Lung (tissue), 16 donors: ENCODE results near the gene CDK5R2. TPM values are rescaled to one million over a fixed set of nuclear protein-coding genes. Genes with fewer than 3 reads are reported as not detected.

Source experiments
- ATAC-seq: fragments of 200-7000 bp; cut with Tn5 transposase; one replicate; pipeline ENCODE4 v1.9.1; 2020; ENCODE audit warnings: moderate number of reproducible peaks; ENCODE audit not compliant: insufficient read depth, low FRiP score
- DNase-seq, 3 donors: peaks; one replicate each; pipeline ENCODE4 v3.0.0-alpha.2; 2013 to 2017
- H3K27ac ChIP-seq, 2 donors: one replicate each; pipeline ENCODE4 v1.5.1; 2013; ENCODE audit warnings: mild to moderate bottlenecking in 2 of 2, moderate library complexity in 2 of 2, control low read depth in 1 of 2, inconsistent platforms in 1 of 2, low read depth in 1 of 2, low read length in 1 of 2
- H3K27me3 ChIP-seq, 3 donors: one replicate each; pipeline ENCODE4 v1.5.1; 2013; ENCODE audit warnings: low read length in 2 of 3; ENCODE audit not compliant: control insufficient read depth in 3 of 3, insufficient read depth in 3 of 3
- H3K36me3 ChIP-seq, 4 donors: one replicate each; pipeline ENCODE4 v1.5.1; 2013; ENCODE audit warnings: low read length in 4 of 4, mild to moderate bottlenecking in 1 of 4, moderate library complexity in 1 of 4; ENCODE audit not compliant: control insufficient read depth in 4 of 4, insufficient read depth in 4 of 4
- H3K4me1 ChIP-seq, 5 donors: one replicate each; pipeline ENCODE4 v1.5.1; 2013; ENCODE audit warnings: low read length in 5 of 5, mild to moderate bottlenecking in 2 of 5, moderate library complexity in 1 of 5; ENCODE audit not compliant: control insufficient read depth in 5 of 5, insufficient read depth in 5 of 5
- H3K4me3 ChIP-seq: one replicate; pipeline ENCODE4 v1.5.1; 2013; ENCODE audit warnings: mild to moderate bottlenecking, control low read depth, moderate library complexity
- H3K9ac ChIP-seq, 2 donors: one replicate each; pipeline ENCODE4 v1.5.1; 2013; ENCODE audit warnings: low read length in 2 of 2, control low read depth in 1 of 2; ENCODE audit not compliant: insufficient read depth in 1 of 2
- H3K9me3 ChIP-seq, 4 donors: one replicate each; pipeline ENCODE4 v1.5.1; 2013; ENCODE audit warnings: low read length in 3 of 4, mild to moderate bottlenecking in 1 of 4, moderate library complexity in 1 of 4; ENCODE audit not compliant: control insufficient read depth in 4 of 4, insufficient read depth in 3 of 4
- CTCF ChIP-seq: IDR thresholded peaks from 2 replicates; pipeline ENCODE4 v1.5.1; 2012; ENCODE audit warnings: mild to moderate bottlenecking; ENCODE audit errors: control extremely low read depth, extremely low read depth
- WGBS, 2 donors: extraction: QIAGEN DNeasy Blood & Tissue Kit; methylation state at CpG; one replicate each; pipeline ENCODE4 v1.1.7; 2013; 5-methylcytosine and 5-hydroxymethylcytosine counted together
- long read RNA-seq, 5 donors: transcript quantifications; one replicate each; lab custom pipeline, GENCODE V29; 2026
- polyA plus RNA-seq, 2 donors: library from polyadenylated mRNA; stranded (reverse); fragments of 200-250 nt; gene quantifications; one replicate each; pipeline ENCODE4 v1.2.1, GENCODE V29; 2013
- total RNA-seq, 2 donors: library from RNA; depleted of rRNA in 1 of 2; stranded (reverse); fragments of >200 nt in 1 of 2; gene quantifications; one replicate each; pipeline ENCODE4 v1.2.1, GENCODE V29; 2014 to 2021
- donor health status: control.
- donor health status: control.
- donor health status: Bipolar disorder and iron deficiency.
- donor health status: healthy.
- donor health status: DM: yes; HTN: yes; CAD: no.

Gene CDK5R2
- under 1 TPM in 1 of 2 donors, not detected in 1; 0.17 TPM for total RNA-seq
- under 1 TPM; 0.03 to 0.08 TPM for polyA plus RNA-seq
- long read RNA-seq, donor 1, partial matches to known transcripts: 0 of 1 reads
- long read RNA-seq, donor 1, other reads (novel, unspliced or antisense): 0 of 1 reads
- long read RNA-seq, donor 2: 0 reads
- long read RNA-seq, donor 3: 0 reads
- long read RNA-seq, donor 4: 0 reads
- long read RNA-seq, donor 5, partial matches to known transcripts: 0 of 1 reads
- long read RNA-seq, donor 5, other reads (novel, unspliced or antisense): 0 of 1 reads

GRCh38 chr2:218959141-218959731 lies at the start of gene CDK5R2:
TSS of gene CDK5R2 (plus strand) at chr2:218959666. CDS start at chr2:218959821, 155 bp downstream.
- WGBS, 2 donors: 2% methylated on average over 36 to 37 of the region's 37 CpGs
- peaks cover 39 to 72% (median 43%) of the 10 kb centered on the region in 3 donors for H3K27me3 ChIP-seq
- no peak within 1 kb of the TSS for H3K27ac ChIP-seq
- peak; percentile 86 for ATAC-seq
- TF ChIP-seq CTCF: no peak
- H3K36me3 ChIP-seq: no peaks in the 10 kb centered on the region
- DNase-seq: peak; percentile 90 to 93 (median 91)
- H3K9ac ChIP-seq: no peak within 1 kb of the TSS
- H3K9me3 ChIP-seq: peaks cover 0 to 8% (median 0%) of the 10 kb centered on the region in 4 donors
- no peak within 1 kb of the TSS for H3K4me3 ChIP-seq
- peaks cover 0 to 14% (median 3%) of the 10 kb centered on the region in 5 donors for H3K4me1 ChIP-seq

GRCh38 chr2:218910741-218911140 lies 48.7 kb upstream of the CDK5R2 start:
- peaks cover 0 to 5% (median 0%) of the 10 kb centered on the region in 4 donors for H3K9me3 ChIP-seq
- DNase-seq (no peak), ATAC-seq (no peak)
- peaks cover 2 to 3% (median 3%) of the 10 kb centered on the region in 3 donors for H3K27me3 ChIP-seq
- WGBS, 2 donors: 92 to 93% methylated on average over 6 of the region's 6 CpGs
- no peak for TF ChIP-seq CTCF
- no peak overlapping the region for H3K27ac ChIP-seq
- no peaks in the 10 kb centered on the region for H3K36me3 ChIP-seq
- H3K4me1 ChIP-seq: peaks cover 0 to 7% (median 0%) of the 10 kb centered on the region in 5 donors
- H3K9ac ChIP-seq: no peak overlapping the region
- no peak overlapping the region for H3K4me3 ChIP-seq

GRCh38 chr2:218920504-218920903 lies 39.0 kb upstream of the CDK5R2 start:
- Histone ChIP-seq H3K9ac (no peak overlapping the region), H3K27ac (no peak overlapping the region), H3K4me1 (no peaks in the 10 kb centered on the region), H3K4me3 (no peak overlapping the region), H3K36me3 (no peaks in the 10 kb centered on the region), H3K27me3 (no peaks in the 10 kb centered on the region), H3K9me3 (peaks cover 0 to 8% (median 0%) of the 10 kb centered on the region in 4 donors)
- DNase-seq: no peak
- WGBS, 2 donors: 93 to 96% methylated on average over 1 of the region's 1 CpG
- no peak for ATAC-seq
- TF ChIP-seq CTCF: no peak
